GM18951 (cell line): Measurements from ENCODE around the gene CDC42EP1.
"Not testable (repeated sequence)": the region's sequence is repeated elsewhere in the genome, so short reads cannot be mapped to it uniquely, and the experiment has no call there.

Experiments
- POLR2A ChIP-seq: IDR thresholded peaks from 4 replicates; pipeline ENCODE4 v1.6.1; 2011; ENCODE audit warnings: mild to moderate bottlenecking; ENCODE audit not compliant: insufficient read length, insufficient read depth; ENCODE audit errors: extremely low read depth
- in situ Hi-C: fragments of 300-500 bp; cut with MboI; formaldehyde crosslinking; loops from one replicate; pipeline ENCODE4 v1.12.0; 2022; ENCODE audit warnings: low sequenced_read_pairs, mixed read lengths, inconsistent platforms; ENCODE audit not compliant: unreplicated experiment

CDC42EP1 gene

GRCh38 chr22:37594237-37594636, 34.0 kb downstream of the CDC42EP1 start:
- in situ Hi-C loops: no loop called here
- no peak for TF ChIP-seq POLR2A

GRCh38 chr22:37599153-37599552, 38.9 kb downstream of the CDC42EP1 start:
- no peak for TF ChIP-seq POLR2A
- in situ Hi-C loops: no loop called here

- in situ Hi-C loops: no loop called here
- TF ChIP-seq POLR2A: no peak
Observed at GRCh38 chr22:37601203-37601539, 40.9 kb downstream of the CDC42EP1 start.

- in situ Hi-C loops: no loop called here
- TF ChIP-seq POLR2A: no peak
Observed at GRCh38 chr22:37601540-37602442, 41.5 kb downstream of the CDC42EP1 start.

- in situ Hi-C loops: not testable (repeated sequence)
Observed at GRCh38 chr22:37602546-37603277, 42.4 kb downstream of the CDC42EP1 start.

GRCh38 chr22:37604074-37604473, 43.8 kb downstream of the CDC42EP1 start:
- no peak for TF ChIP-seq POLR2A
- in situ Hi-C loops: no loop called here

- no peak for TF ChIP-seq POLR2A
- in situ Hi-C loops: no loop called here
Observed at GRCh38 chr22:37604875-37605274, 44.6 kb downstream of the CDC42EP1 start.

GRCh38 chr22:37607010-37607934, 47.0 kb downstream of the CDC42EP1 start:
- peak; percentile 23 for TF ChIP-seq POLR2A
- in situ Hi-C loops: no loop called here

- in situ Hi-C loops: no loop called here
- no peak for TF ChIP-seq POLR2A
Observed at GRCh38 chr22:37607935-37608476, 47.7 kb downstream of the CDC42EP1 start.

GRCh38 chr22:37608477-37609239, 48.4 kb downstream of the CDC42EP1 start, which contains the start of gene GGA1:
GGA1 (plus strand) TSS chr22:37608834; CDS start chr22:37608861, 27 bp downstream.
- in situ Hi-C loops: no loop called here

GRCh38 chr22:37609240-37610152, 49.2 kb downstream of the CDC42EP1 start:
- in situ Hi-C loops: no loop called here
- TF ChIP-seq POLR2A: no peak

More at GRCh38 chr22:37608477-37609239, 48.4 kb downstream of the CDC42EP1 start, which contains the start of gene GGA1:
- peak; percentile 34 for TF ChIP-seq POLR2A

- in situ Hi-C loops: not testable (repeated sequence)
Observed at GRCh38 chr22:37610153-37610475, 49.8 kb downstream of the CDC42EP1 start.
